Gastrocnemius medialis (tissue), 4 donors: ENCODE measurements around the gene TMEM154.

Experiments
- CTCF ChIP-seq, 5 experiments: fragments of 450-650 bp in 3 of 5; fragments of 200-600 bp in 2 of 5; sonication (generic) in 2 of 5; IDR thresholded peaks in 4 of 5; conservative IDR thresholded peaks in 1 of 5; 1 replicate in 4 of 5; 2 replicates in 1 of 5; pipeline ENCODE4 v1.5.1; 2016 to 2019; ENCODE audit warnings: antibody characterized with exemption in 5 of 5, mild to moderate bottlenecking in 3 of 5, moderate library complexity in 3 of 5
- POLR2A ChIP-seq, 2 donors: fragments of 450-650 bp; IDR thresholded peaks; one replicate each; pipeline ENCODE4 v1.6.1; 2017; ENCODE audit warnings: antibody characterized with exemption in 2 of 2, mild to moderate bottlenecking in 2 of 2, moderate library complexity in 2 of 2

- no peak for TF ChIP-seq CTCF (IDR thresholded peaks at IDR 0.05 in 4 of 5, conservative IDR thresholded peaks at IDR 0.05 in 1 of 5)
- no peak for TF ChIP-seq POLR2A (IDR thresholded peaks at IDR 0.05)
Observed at GRCh38 chr4:152713951-152714705, 34.3 kb upstream of the TMEM154 start.
